Measurements from ENCODE around the gene MFN2. TPM values are rescaled to one million over a fixed set of nuclear protein-coding genes. Genes with fewer than 3 reads are reported as not detected.

The MFN2 gene
- total and polyA plus RNA-seq, 4 donors, result 26.7 to 70.8 (median 39.9) TPM

- peaks cover 8 to 28% (median 16%) of the 10 kb centered on the region in 4 donors for H3K36me3 ChIP-seq (ENCODE audit: control insufficient read depth in 4 of 4, insufficient read depth in 4 of 4, low read length in 4 of 4)
- TF ChIP-seq CTCF (IDR thresholded peaks at IDR 0.05; ENCODE audit: control extremely low read depth, extremely low read depth), result no peak
- H3K27ac ChIP-seq (ENCODE audit: low read depth in 1 of 2, low read length in 1 of 2), result peak overlapping the region; percentile 75 to 85
- WGBS, 2 donors, result 69 to 85% methylated on average over 10 of the region's 10 CpGs
- H3K9me3 ChIP-seq (ENCODE audit: control insufficient read depth in 4 of 4, insufficient read depth in 3 of 4, low read length in 3 of 4), result no peaks in the 10 kb centered on the region
- DNase-seq, result no peak
- no peak overlapping the region for H3K9ac ChIP-seq (ENCODE audit: insufficient read depth in 1 of 2, low read length in 2 of 2)
- H3K4me1 ChIP-seq (ENCODE audit: control insufficient read depth in 5 of 5, insufficient read depth in 5 of 5, low read length in 5 of 5), result peaks cover 0 to 4% (median 2%) of the 10 kb centered on the region in 5 donors
- H3K4me3 ChIP-seq, result no peak overlapping the region
- no peak for ATAC-seq (ENCODE audit: insufficient read depth, low FRiP score)
- no peaks in the 10 kb centered on the region for H3K27me3 ChIP-seq (ENCODE audit: control insufficient read depth in 3 of 3, insufficient read depth in 3 of 3, low read length in 2 of 3)
Measured at GRCh38 chr1:12015001-12015491, 34.8 kb downstream of the MFN2 start.

GRCh38 chr1:12015499-12015898, 35.3 kb downstream of the MFN2 start:
- peaks cover 0 to 7% (median 5%) of the 10 kb centered on the region in 5 donors for H3K4me1 ChIP-seq (ENCODE audit: control insufficient read depth in 5 of 5, insufficient read depth in 5 of 5, low read length in 5 of 5)
- no peak overlapping the region for H3K4me3 ChIP-seq
- ATAC-seq (ENCODE audit: insufficient read depth, low FRiP score) (no peak), DNase-seq (peak in 1 of 3 donors; percentile 32)
- H3K36me3 ChIP-seq (ENCODE audit: control insufficient read depth in 4 of 4, insufficient read depth in 4 of 4, low read length in 4 of 4), result peaks cover 6 to 25% (median 14%) of the 10 kb centered on the region in 4 donors
- H3K27ac ChIP-seq (ENCODE audit: low read depth in 1 of 2, low read length in 1 of 2), result peak overlapping the region; percentile 75 to 85
- WGBS, 2 donors, result 73 to 93% methylated on average over 9 of the region's 9 CpGs
- TF ChIP-seq CTCF (IDR thresholded peaks at IDR 0.05; ENCODE audit: control extremely low read depth, extremely low read depth), result no peak
- no peak overlapping the region for H3K9ac ChIP-seq (ENCODE audit: insufficient read depth in 1 of 2, low read length in 2 of 2)
- H3K27me3 ChIP-seq (ENCODE audit: control insufficient read depth in 3 of 3, insufficient read depth in 3 of 3, low read length in 2 of 3), result no peaks in the 10 kb centered on the region
- H3K9me3 ChIP-seq (ENCODE audit: control insufficient read depth in 4 of 4, insufficient read depth in 3 of 4, low read length in 3 of 4), result no peaks in the 10 kb centered on the region

GRCh38 chr1:12016182-12016581, 35.9 kb downstream of the MFN2 start:
- Histone ChIP-seq H3K4me3 (no peak overlapping the region), H3K27me3 (ENCODE audit: control insufficient read depth in 3 of 3, insufficient read depth in 3 of 3, low read length in 2 of 3) (no peaks in the 10 kb centered on the region), H3K9ac (ENCODE audit: insufficient read depth in 1 of 2, low read length in 2 of 2) (no peak overlapping the region), H3K27ac (ENCODE audit: low read depth in 1 of 2, low read length in 1 of 2) (no peak overlapping the region), H3K36me3 (ENCODE audit: control insufficient read depth in 4 of 4, insufficient read depth in 4 of 4, low read length in 4 of 4) (peaks cover 6 to 18% (median 12%) of the 10 kb centered on the region in 4 donors), H3K4me1 (ENCODE audit: control insufficient read depth in 5 of 5, insufficient read depth in 5 of 5, low read length in 5 of 5) (peaks cover 0 to 7% (median 6%) of the 10 kb centered on the region in 5 donors), H3K9me3 (ENCODE audit: control insufficient read depth in 4 of 4, insufficient read depth in 3 of 4, low read length in 3 of 4) (no peaks in the 10 kb centered on the region)
- TF ChIP-seq CTCF (IDR thresholded peaks at IDR 0.05; ENCODE audit: control extremely low read depth, extremely low read depth), result no peak
- ATAC-seq (ENCODE audit: insufficient read depth, low FRiP score) (no peak), DNase-seq (no peak)
- WGBS, 2 donors, result 91 to 98% methylated on average over 3 of the region's 3 CpGs
